Measurements from ENCODE around the gene RGS7BP. TPM values are rescaled to one million over a fixed set of nuclear protein-coding genes. Genes with fewer than 3 reads are reported as not detected.

RGS7BP gene
- total RNA-seq, 4 donors from 2014 or later = 0.33 to 3.4 (median 2.7) TPM

GRCh38 chr5:64518793-64519192 is 13.0 kb downstream of the RGS7BP start:
- Histone ChIP-seq H3K4me1 (no peaks in the 10 kb centered on the region), H3K27ac (no peak overlapping the region), H3K9me3 (no peaks in the 10 kb centered on the region), H3K36me3 (no peaks in the 10 kb centered on the region), H3K4me3 (replicated peaks in 1 of 3) (no peak overlapping the region), H3K27me3 (no peaks in the 10 kb centered on the region)
- DNase-seq = no peak
- intact Hi-C loops (cut with DNase I) = no loop called here
- 93 to 98% methylated on average over 2 of the region's 2 CpGs for WGBS, 2 donors
- TF ChIP-seq POLR2A (IDR thresholded peaks at IDR 0.05) = no peak
- no peak for TF ChIP-seq CTCF (IDR thresholded peaks at IDR 0.05)

GRCh38 chr5:64519263-64519662 is 13.4 kb downstream of the RGS7BP start:
- TF ChIP-seq CTCF (IDR thresholded peaks at IDR 0.05) = no peak
- no peak for TF ChIP-seq POLR2A (IDR thresholded peaks at IDR 0.05)
- DNase-seq = no peak
- H3K4me1 ChIP-seq = no peaks in the 10 kb centered on the region
- H3K4me3 ChIP-seq (replicated peaks in 1 of 3) = no peak overlapping the region
- no peaks in the 10 kb centered on the region for H3K27me3 ChIP-seq
- intact Hi-C loops (cut with DNase I) = no loop called here
- no peaks in the 10 kb centered on the region for H3K36me3 ChIP-seq
- H3K27ac ChIP-seq = no peak overlapping the region
- 81 to 90% methylated on average over 4 of the region's 4 CpGs for WGBS, 2 donors
- no peaks in the 10 kb centered on the region for H3K9me3 ChIP-seq

GRCh38 chr5:64526734-64527439 is 21.1 kb downstream of the RGS7BP start:
- 54 to 80% methylated on average over 3 of the region's 3 CpGs for WGBS, 2 donors
- Histone ChIP-seq H3K27me3 (no peaks in the 10 kb centered on the region), H3K27ac (no peak overlapping the region), H3K4me3 (replicated peaks in 1 of 3) (no peak overlapping the region), H3K4me1 (peaks cover 0 to 3% of the 10 kb centered on the region in 2 donors), H3K36me3 (no peaks in the 10 kb centered on the region), H3K9me3 (no peaks in the 10 kb centered on the region)
- intact Hi-C loops (cut with DNase I) = no loop called here
- TF ChIP-seq POLR2A (IDR thresholded peaks at IDR 0.05) = no peak
- no peak for DNase-seq

GRCh38 chr5:64530076-64530475 is 24.3 kb downstream of the RGS7BP start:
- DNase-seq = no peak
- WGBS, 2 donors = 72 to 78% methylated on average over 3 of the region's 3 CpGs
- Histone ChIP-seq H3K9me3 (no peaks in the 10 kb centered on the region), H3K27me3 (no peaks in the 10 kb centered on the region), H3K4me1 (peaks cover 0 to 7% of the 10 kb centered on the region in 2 donors), H3K4me3 (replicated peaks in 1 of 3) (no peak overlapping the region), H3K36me3 (no peaks in the 10 kb centered on the region), H3K27ac (no peak overlapping the region)
- TF ChIP-seq POLR2A (IDR thresholded peaks at IDR 0.05) (no peak), CTCF (IDR thresholded peaks at IDR 0.05) (no peak)
- intact Hi-C loops (cut with DNase I) = no loop called here

GRCh38 chr5:64532212-64532611 is 26.4 kb downstream of the RGS7BP start:
- no peaks in the 10 kb centered on the region for H3K27me3 ChIP-seq
- no peak for DNase-seq
- no peak overlapping the region for H3K27ac ChIP-seq
- H3K36me3 ChIP-seq = no peaks in the 10 kb centered on the region
- H3K9me3 ChIP-seq = no peaks in the 10 kb centered on the region
- peaks cover 0 to 7% of the 10 kb centered on the region in 2 donors for H3K4me1 ChIP-seq
- no peak overlapping the region for H3K4me3 ChIP-seq (replicated peaks in 1 of 3)
- intact Hi-C loops (cut with DNase I) = no loop called here
- WGBS, 2 donors = 8 to 13% methylated on average over 2 of the region's 2 CpGs
- no peak for TF ChIP-seq CTCF (IDR thresholded peaks at IDR 0.05)
- TF ChIP-seq POLR2A (IDR thresholded peaks at IDR 0.05) = no peak
